Esophagus squamous epithelium (tissue), 5 donors: Measurements from ENCODE around the gene GRID2. TPM values are rescaled to one million over a fixed set of nuclear protein-coding genes. Genes with fewer than 3 reads are reported as not detected.

Experiments
- DNase-seq: peaks from one replicate; lab custom pipeline; 2025; lab: John Stamatoyannopoulos, UW
- H3K27ac ChIP-seq, 4 donors: fragments of 200-600 bp; sonication (generic); one replicate each; pipeline ENCODE4 v1.5.1; 2016 to 2019; ENCODE audit warnings: mild to moderate bottlenecking in 1 of 4
- H3K27me3 ChIP-seq, 4 donors: fragments of 200-600 bp; sonication (generic); 1 replicate in 3 of 4; 2 replicates in 1 of 4; pipeline versions ENCODE4 v1.5.1 to v1.6.0; 2017 to 2021; ENCODE audit warnings: antibody characterized with exemption in 1 of 4
- H3K36me3 ChIP-seq, 3 donors: fragments of 200-600 bp; sonication (generic); one replicate each; pipeline ENCODE4 v1.5.1; 2016 to 2019
- H3K4me1 ChIP-seq, 3 donors: fragments of 200-600 bp; sonication (generic); one replicate each; pipeline ENCODE4 v1.5.1; 2017 to 2019
- H3K4me3 ChIP-seq, 4 donors: fragments of 200-600 bp; sonication (generic); 1 replicate in 3 of 4; 2 replicates in 1 of 4; pipeline ENCODE4 v1.5.1; 2016 to 2019; ENCODE audit warnings: mild to moderate bottlenecking in 2 of 4, moderate library complexity in 1 of 4
- H3K9me3 ChIP-seq, 3 donors: fragments of 200-600 bp; sonication (generic); one replicate each; pipeline ENCODE4 v1.5.1; 2016 to 2019
- CTCF ChIP-seq, 6 experiments: fragments of 450-650 bp in 4 of 6; fragments of 200-600 bp in 2 of 6; sonication (generic) in 2 of 6; IDR thresholded peaks; one replicate each; pipeline ENCODE4 v1.5.1; 2016 to 2019; ENCODE audit warnings: antibody characterized with exemption in 6 of 6, mild to moderate bottlenecking in 4 of 6, moderate library complexity in 4 of 6
- POLR2A ChIP-seq, 4 donors: fragments of 450-650 bp; IDR thresholded peaks; one replicate each; pipeline ENCODE4 v1.6.1; 2017; ENCODE audit warnings: antibody characterized with exemption in 4 of 4, mild to moderate bottlenecking in 4 of 4, moderate library complexity in 3 of 4
- WGBS, 2 donors: methylation state at CpG; one replicate each; pipeline ENCODE4 v1.1.5; 2018; 5-methylcytosine and 5-hydroxymethylcytosine counted together
- intact Hi-C: fragments of 100-400 bp; cut with DNase I; formaldehyde crosslinking; loops from one replicate; pipeline ENCODE4 v1.15.0; 2022
- total RNA-seq, 4 donors: library from RNA; depleted of rRNA; stranded (reverse); fragments of >200 nt; gene quantifications; one replicate each; pipeline ENCODE4 v1.1.0, GENCODE V29; 2016
- donor health status: DM: yes; HTN: yes; CAD: no.

The GRID2 gene
- total RNA-seq, 4 donors from 2014 or later, result not detected

DNA sequence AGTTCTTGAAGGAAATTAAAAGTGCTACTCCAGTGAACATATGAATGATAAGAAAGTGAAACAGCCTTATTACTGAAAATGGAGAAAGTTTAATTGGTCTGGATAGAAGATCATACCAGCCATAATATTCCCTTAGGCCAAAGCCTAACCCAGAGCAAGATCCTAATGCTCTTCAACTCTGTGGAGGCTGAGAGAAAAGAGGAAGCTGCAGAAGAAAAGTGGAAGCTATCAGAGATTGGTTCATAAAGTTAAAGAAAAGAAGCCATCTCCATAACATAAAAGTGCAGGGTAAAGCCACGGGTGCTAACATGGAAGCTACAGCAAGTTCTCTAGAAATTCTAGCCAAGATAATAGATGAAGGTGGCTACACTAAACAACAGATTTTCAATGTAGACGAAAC, 1439.3 kb downstream of the GRID2 start:
- no peaks in the 10 kb centered on the region for H3K36me3 ChIP-seq
- TF ChIP-seq POLR2A (IDR thresholded peaks at IDR 0.05), result no peak
- TF ChIP-seq CTCF (IDR thresholded peaks at IDR 0.05), result no peak
- H3K27me3 ChIP-seq, result no peaks in the 10 kb centered on the region
- H3K9me3 ChIP-seq, result no peaks in the 10 kb centered on the region
- WGBS, 2 donors, result 65 to 86% methylated on average over 2 of the region's 2 CpGs
- intact Hi-C loops, result no loop called here
- no peak overlapping the region for H3K4me3 ChIP-seq
- H3K4me1 ChIP-seq, result no peaks in the 10 kb centered on the region
- no peak overlapping the region for H3K27ac ChIP-seq
- no peak for DNase-seq

- Histone ChIP-seq H3K4me1 (no peaks in the 10 kb centered on the region), H3K27me3 (no peaks in the 10 kb centered on the region), H3K9me3 (no peaks in the 10 kb centered on the region), H3K36me3 (no peaks in the 10 kb centered on the region), H3K27ac (no peak overlapping the region), H3K4me3 (no peak overlapping the region)
- DNase-seq, result no peak
- WGBS, 2 donors, result 85 to 89% methylated on average over 1 of the region's 1 CpG
- TF ChIP-seq CTCF (IDR thresholded peaks at IDR 0.05) (no peak), POLR2A (IDR thresholded peaks at IDR 0.05) (no peak)
- intact Hi-C loops, result no loop called here
These were observed 1439.9 kb downstream of the GRID2 start for GRCh38 chr4:93743635-93744034.

GRCh38 chr4:93744961-93745360, 1441.2 kb downstream of the GRID2 start:
- H3K9me3 ChIP-seq, result no peaks in the 10 kb centered on the region
- H3K27ac ChIP-seq, result no peak overlapping the region
- no peaks in the 10 kb centered on the region for H3K4me1 ChIP-seq
- no peak for DNase-seq
- no peak overlapping the region for H3K4me3 ChIP-seq
- H3K36me3 ChIP-seq, result no peaks in the 10 kb centered on the region
- WGBS, 2 donors, result 43 to 62% methylated on average over 2 of the region's 2 CpGs
- H3K27me3 ChIP-seq, result no peaks in the 10 kb centered on the region
- intact Hi-C loops, result no loop called here
- TF ChIP-seq POLR2A (IDR thresholded peaks at IDR 0.05) (no peak), CTCF (IDR thresholded peaks at IDR 0.05) (no peak)

DNA sequence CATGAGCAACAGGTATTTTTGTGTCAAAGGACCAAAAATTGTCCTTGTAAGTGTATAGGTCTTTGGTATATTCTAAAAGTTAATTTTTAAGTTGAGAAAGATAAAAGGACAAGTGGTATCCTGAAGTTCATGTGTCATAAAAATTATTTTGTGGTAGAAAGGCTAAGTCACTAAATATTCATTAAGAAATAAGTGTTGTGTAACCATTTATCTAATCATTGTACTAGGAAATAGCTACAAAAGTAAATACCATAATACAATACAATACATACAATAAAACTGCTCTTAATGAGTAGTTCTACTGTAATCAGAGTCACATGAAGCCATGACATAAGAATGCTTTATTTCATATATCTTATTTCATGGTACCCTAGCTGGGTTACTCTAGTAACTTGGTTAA, 1442.3 kb downstream of the GRID2 start:
- TF ChIP-seq CTCF (IDR thresholded peaks at IDR 0.05), result no peak
- TF ChIP-seq POLR2A (IDR thresholded peaks at IDR 0.05), result no peak
- intact Hi-C loops, result no loop called here
- H3K4me3 ChIP-seq, result no peak overlapping the region
- no peaks in the 10 kb centered on the region for H3K4me1 ChIP-seq
- no peak for DNase-seq
- H3K36me3 ChIP-seq, result no peaks in the 10 kb centered on the region
- H3K9me3 ChIP-seq, result no peaks in the 10 kb centered on the region
- H3K27me3 ChIP-seq, result no peaks in the 10 kb centered on the region
- no peak overlapping the region for H3K27ac ChIP-seq

- intact Hi-C loops, result no loop called here
- no peak for DNase-seq
- Histone ChIP-seq H3K27me3 (no peaks in the 10 kb centered on the region), H3K36me3 (no peaks in the 10 kb centered on the region), H3K9me3 (no peaks in the 10 kb centered on the region), H3K4me3 (no peak overlapping the region), H3K4me1 (no peaks in the 10 kb centered on the region), H3K27ac (no peak overlapping the region)
- WGBS, 2 donors, result 53 to 62% methylated on average over 2 of the region's 2 CpGs
- TF ChIP-seq CTCF (IDR thresholded peaks at IDR 0.05), result no peak
- TF ChIP-seq POLR2A (IDR thresholded peaks at IDR 0.05), result no peak
These were observed 1443.5 kb downstream of the GRID2 start for GRCh38 chr4:93747220-93747619.
